ENCODE data around the gene FHL1. TPM values are rescaled to one million over a fixed set of nuclear protein-coding genes. Genes with fewer than 3 reads are reported as not detected.

FHL1 gene
- total RNA-seq, 1 experiment from 2014 or later: not detected

DNA sequence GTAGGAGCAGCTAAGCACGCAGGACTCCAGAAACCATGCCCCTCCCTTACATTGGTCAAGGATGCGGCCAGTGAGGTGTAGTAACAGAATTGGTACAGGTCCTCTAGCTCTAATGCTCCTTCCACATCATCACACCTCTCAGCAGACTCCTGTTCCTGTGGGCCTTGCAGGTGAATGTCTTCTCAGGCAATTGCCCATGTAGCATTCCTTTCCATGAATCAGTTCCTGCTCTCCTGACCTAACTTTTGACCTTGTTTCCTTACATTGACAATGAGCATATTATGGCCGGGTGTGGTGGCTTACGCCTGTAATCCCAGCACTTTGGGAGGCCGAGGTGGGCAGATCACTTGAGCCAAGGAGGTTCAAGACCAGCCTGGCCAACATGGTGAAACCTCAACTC lies 72.6 kb downstream of the FHL1 start:
- H3K4me1 ChIP-seq (ENCODE audit: low read length): no peaks in the 10 kb centered on the region
- no peaks in the 10 kb centered on the region for H3K79me2 ChIP-seq (ENCODE audit: low read length)
- H3K9me2 ChIP-seq (replicated peaks; ENCODE audit: insufficient read depth, low read length): no peaks in the 10 kb centered on the region
- H3K9ac ChIP-seq (ENCODE audit: low read length): no peak overlapping the region
- no peaks in the 10 kb centered on the region for H3K27me3 ChIP-seq (ENCODE audit: low read length)
- H3K27ac ChIP-seq (ENCODE audit: low read length): no peak overlapping the region
- H3K9me3 ChIP-seq (ENCODE audit: low read length): no peaks in the 10 kb centered on the region
- DNase-seq: no peak
- no peaks in the 10 kb centered on the region for H4K20me1 ChIP-seq (ENCODE audit: insufficient read depth, low read depth, low read length)
- H3K36me3 ChIP-seq (ENCODE audit: insufficient read depth, low read length): peaks cover 8% of the 10 kb centered on the region; the same call in 1 of the 2 replicates
- no peak overlapping the region for H3K4me2 ChIP-seq (ENCODE audit: low read depth, low read length, poor library complexity, severe bottlenecking)
- no peak overlapping the region for H2AFZ ChIP-seq (ENCODE audit: low read length)
- H3K4me3 ChIP-seq (ENCODE audit: low read length): no peak overlapping the region

DNA sequence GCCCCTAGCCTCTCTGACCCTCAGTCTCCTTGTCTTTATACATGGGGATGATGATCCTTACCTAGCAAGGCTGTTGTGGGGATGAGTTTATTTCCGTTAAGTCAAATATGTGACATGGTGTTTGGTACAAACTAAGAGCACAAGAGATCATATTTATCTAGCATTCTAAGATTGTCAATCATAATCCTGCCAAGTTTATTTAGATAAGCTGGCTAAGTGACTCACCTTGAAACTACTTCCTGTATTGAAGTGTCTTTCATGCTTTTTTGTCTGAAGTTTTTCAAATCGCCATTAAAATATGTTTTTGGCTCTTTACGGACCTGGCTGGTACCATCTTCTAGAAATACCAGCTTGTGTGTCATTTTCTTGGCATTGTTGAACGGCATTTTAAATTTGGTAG lies 73.2 kb downstream of the FHL1 start:
- Histone ChIP-seq H3K4me1 (ENCODE audit: low read length) (no peaks in the 10 kb centered on the region), H3K79me2 (ENCODE audit: low read length) (no peaks in the 10 kb centered on the region), H3K27me3 (ENCODE audit: low read length) (no peaks in the 10 kb centered on the region), H2AFZ (ENCODE audit: low read length) (no peak overlapping the region), H3K27ac (ENCODE audit: low read length) (no peak overlapping the region), H3K9ac (ENCODE audit: low read length) (no peak overlapping the region), H3K9me2 (replicated peaks; ENCODE audit: insufficient read depth, low read length) (no peaks in the 10 kb centered on the region), H3K9me3 (ENCODE audit: low read length) (no peaks in the 10 kb centered on the region), H4K20me1 (ENCODE audit: insufficient read depth, low read depth, low read length) (no peaks in the 10 kb centered on the region), H3K36me3 (ENCODE audit: insufficient read depth, low read length) (peaks cover 10% of the 10 kb centered on the region; the same call in 1 of the 2 replicates), H3K4me3 (ENCODE audit: low read length) (no peak overlapping the region), H3K4me2 (ENCODE audit: low read depth, low read length, poor library complexity, severe bottlenecking) (no peak overlapping the region)
- DNase-seq: no peak

DNA sequence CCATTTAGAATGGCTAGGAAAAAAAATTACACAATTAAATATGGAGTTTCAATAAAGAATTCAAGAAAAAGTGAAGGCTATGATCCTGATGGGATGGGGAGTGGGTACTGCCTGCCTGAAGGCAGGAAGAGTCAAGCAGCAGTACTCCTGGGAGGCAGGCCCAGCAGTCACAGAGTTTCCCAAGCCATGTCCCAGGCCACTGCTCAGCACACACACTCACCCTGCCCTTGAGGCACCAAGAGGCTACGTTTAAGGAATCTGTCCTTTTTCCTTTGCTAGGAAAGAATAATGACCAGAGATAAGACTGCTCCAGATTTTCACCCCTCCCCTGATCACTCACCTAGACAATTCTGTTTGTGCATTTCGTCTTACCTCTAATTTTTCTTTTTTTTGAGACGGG lies 73.6 kb downstream of the FHL1 start:
- H4K20me1 ChIP-seq (ENCODE audit: insufficient read depth, low read depth, low read length): no peaks in the 10 kb centered on the region
- H3K9me2 ChIP-seq (replicated peaks; ENCODE audit: insufficient read depth, low read length): no peaks in the 10 kb centered on the region
- DNase-seq: no peak
- H3K4me3 ChIP-seq (ENCODE audit: low read length): no peak overlapping the region
- no peak overlapping the region for H3K9ac ChIP-seq (ENCODE audit: low read length)
- H3K9me3 ChIP-seq (ENCODE audit: low read length): no peaks in the 10 kb centered on the region
- H3K4me1 ChIP-seq (ENCODE audit: low read length): no peaks in the 10 kb centered on the region
- H3K27ac ChIP-seq (ENCODE audit: low read length): no peak overlapping the region
- H3K27me3 ChIP-seq (ENCODE audit: low read length): no peaks in the 10 kb centered on the region
- H3K79me2 ChIP-seq (ENCODE audit: low read length): no peaks in the 10 kb centered on the region
- H3K4me2 ChIP-seq (ENCODE audit: low read depth, low read length, poor library complexity, severe bottlenecking): no peak overlapping the region
- H3K36me3 ChIP-seq (ENCODE audit: insufficient read depth, low read length): peaks cover 11% of the 10 kb centered on the region; the same call in 1 of the 2 replicates
- H2AFZ ChIP-seq (ENCODE audit: low read length): no peak overlapping the region

DNA sequence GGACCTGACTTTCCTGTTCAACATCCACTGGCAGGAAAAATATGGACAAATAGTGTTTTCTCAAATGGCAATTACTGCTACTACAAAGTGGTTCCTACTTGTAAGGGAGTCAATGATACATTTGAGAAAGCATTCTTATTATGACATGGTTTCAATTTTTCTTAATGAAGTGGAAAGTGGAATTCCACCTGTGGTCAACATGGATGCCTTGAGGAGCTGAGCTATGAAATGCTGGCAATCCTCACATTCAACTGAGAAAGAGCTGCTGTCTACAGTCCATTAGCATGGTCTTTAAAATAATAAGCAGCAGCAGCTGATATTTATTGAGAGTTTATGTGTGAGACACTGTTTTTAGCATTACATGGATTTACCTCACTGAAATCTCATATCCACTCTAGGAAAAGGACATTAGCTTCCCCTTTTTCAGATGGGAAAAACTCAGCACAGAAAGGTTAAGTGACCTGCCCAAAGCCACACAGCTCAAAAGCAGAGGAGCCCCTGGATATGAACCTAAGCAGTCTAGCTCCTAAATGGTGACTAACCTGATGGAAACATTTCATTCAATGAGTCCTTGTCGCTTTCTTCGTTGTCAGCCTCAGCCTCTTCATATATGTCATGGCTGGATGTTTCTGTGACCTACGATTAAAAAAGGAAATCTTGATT lies 74.6 kb downstream of the FHL1 start:
- H3K36me3 ChIP-seq (ENCODE audit: insufficient read depth, low read length): peaks cover 11% of the 10 kb centered on the region; the same call in 1 of the 2 replicates
- DNase-seq: no peak
- no peaks in the 10 kb centered on the region for H3K4me1 ChIP-seq (ENCODE audit: low read length)
- H3K4me2 ChIP-seq (ENCODE audit: low read depth, low read length, poor library complexity, severe bottlenecking): no peak overlapping the region
- no peak overlapping the region for H3K9ac ChIP-seq (ENCODE audit: low read length)
- H3K4me3 ChIP-seq (ENCODE audit: low read length): no peak overlapping the region
- H3K79me2 ChIP-seq (ENCODE audit: low read length): no peaks in the 10 kb centered on the region
- H3K27me3 ChIP-seq (ENCODE audit: low read length): no peaks in the 10 kb centered on the region
- no peaks in the 10 kb centered on the region for H3K9me3 ChIP-seq (ENCODE audit: low read length)
- H4K20me1 ChIP-seq (ENCODE audit: insufficient read depth, low read depth, low read length): no peaks in the 10 kb centered on the region
- no peak overlapping the region for H3K27ac ChIP-seq (ENCODE audit: low read length)
- H2AFZ ChIP-seq (ENCODE audit: low read length): no peak overlapping the region
- no peaks in the 10 kb centered on the region for H3K9me2 ChIP-seq (replicated peaks; ENCODE audit: insufficient read depth, low read length)

DNA sequence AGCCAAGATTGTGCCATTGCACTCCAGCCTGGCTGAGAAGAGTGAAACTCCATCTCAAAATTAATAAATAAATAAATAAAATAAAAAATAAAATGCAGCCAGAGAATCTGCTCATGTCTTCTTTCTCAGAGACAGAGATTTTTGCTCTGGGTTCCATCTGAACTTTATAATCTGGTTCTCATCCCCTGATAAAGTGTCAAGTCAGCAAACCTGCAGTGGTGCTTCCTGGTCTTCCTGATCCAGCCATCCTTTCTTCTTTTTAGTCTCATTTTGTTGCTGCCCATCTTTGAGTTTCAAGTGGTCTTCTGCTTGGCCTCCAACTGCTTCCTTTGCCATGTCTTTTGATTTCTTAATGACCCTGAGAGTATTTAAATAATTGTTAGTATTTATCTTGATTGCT lies 79.7 kb downstream of the FHL1 start:
- Histone ChIP-seq H4K20me1 (ENCODE audit: insufficient read depth, low read depth, low read length) (no peaks in the 10 kb centered on the region), H3K27ac (ENCODE audit: low read length) (no peak overlapping the region), H3K9me2 (replicated peaks; ENCODE audit: insufficient read depth, low read length) (no peaks in the 10 kb centered on the region), H3K9me3 (ENCODE audit: low read length) (no peaks in the 10 kb centered on the region), H3K4me1 (ENCODE audit: low read length) (no peaks in the 10 kb centered on the region), H3K9ac (ENCODE audit: low read length) (no peak overlapping the region), H2AFZ (ENCODE audit: low read length) (no peak overlapping the region), H3K79me2 (ENCODE audit: low read length) (no peaks in the 10 kb centered on the region), H3K4me2 (ENCODE audit: low read depth, low read length, poor library complexity, severe bottlenecking) (no peak overlapping the region), H3K36me3 (ENCODE audit: insufficient read depth, low read length) (peaks cover 17% of the 10 kb centered on the region; the same call in 1 of the 2 replicates), H3K27me3 (ENCODE audit: low read length) (no peaks in the 10 kb centered on the region), H3K4me3 (ENCODE audit: low read length) (no peak overlapping the region)
- DNase-seq: no peak

DNA sequence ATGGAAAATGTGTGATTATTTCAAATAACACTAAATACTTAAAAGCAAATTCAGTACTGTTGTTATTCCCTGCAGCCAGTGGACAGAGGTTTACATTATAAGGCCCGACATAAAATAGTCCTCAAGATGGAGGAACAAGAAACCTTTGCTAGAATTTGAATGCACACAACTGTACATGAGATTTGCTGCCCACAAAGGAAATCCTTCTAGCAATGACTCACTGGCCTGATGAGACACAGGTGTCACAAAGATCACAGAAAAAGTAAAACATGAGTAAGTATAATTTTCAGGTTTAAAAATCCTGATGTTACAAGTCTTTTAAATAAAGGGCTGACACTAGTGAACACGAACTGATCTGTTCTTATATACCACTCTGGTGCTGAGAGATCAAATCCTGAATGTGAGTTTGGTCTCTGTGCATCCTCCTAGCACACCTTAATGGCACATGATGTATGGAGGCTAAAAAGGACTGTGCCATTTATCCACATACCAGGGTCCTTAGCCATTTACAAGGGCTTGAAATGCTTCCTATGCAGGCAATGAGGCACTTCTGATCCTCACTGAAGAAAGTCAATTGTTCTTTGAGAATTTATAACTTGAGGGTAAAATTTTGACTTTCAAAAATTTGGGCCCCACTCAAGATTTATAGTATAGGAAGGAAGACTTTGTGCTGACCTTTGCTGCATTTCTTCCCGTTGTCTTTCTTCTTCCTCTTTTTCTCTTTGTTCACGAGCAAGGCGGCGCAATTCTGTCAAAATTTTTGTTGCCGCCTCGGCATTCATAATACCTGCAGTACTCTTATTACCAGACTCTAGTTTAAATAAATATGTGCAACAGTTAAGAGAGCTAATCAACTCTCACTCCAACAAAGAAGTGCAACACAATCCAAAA lies 80.9 kb downstream of the FHL1 start:
- Histone ChIP-seq H3K27me3 (ENCODE audit: low read length) (no peaks in the 10 kb centered on the region), H4K20me1 (ENCODE audit: insufficient read depth, low read depth, low read length) (no peaks in the 10 kb centered on the region), H3K4me3 (ENCODE audit: low read length) (no peak overlapping the region), H3K4me1 (ENCODE audit: low read length) (no peaks in the 10 kb centered on the region), H3K9ac (ENCODE audit: low read length) (no peak overlapping the region), H3K36me3 (ENCODE audit: insufficient read depth, low read length) (peaks cover 18% of the 10 kb centered on the region; the same call in 1 of the 2 replicates), H3K9me2 (replicated peaks; ENCODE audit: insufficient read depth, low read length) (no peaks in the 10 kb centered on the region), H3K4me2 (ENCODE audit: low read depth, low read length, poor library complexity, severe bottlenecking) (no peak overlapping the region), H3K9me3 (ENCODE audit: low read length) (no peaks in the 10 kb centered on the region), H3K27ac (ENCODE audit: low read length) (no peak overlapping the region), H2AFZ (ENCODE audit: low read length) (no peak overlapping the region), H3K79me2 (ENCODE audit: low read length) (no peaks in the 10 kb centered on the region)
- DNase-seq: no peak

DNA sequence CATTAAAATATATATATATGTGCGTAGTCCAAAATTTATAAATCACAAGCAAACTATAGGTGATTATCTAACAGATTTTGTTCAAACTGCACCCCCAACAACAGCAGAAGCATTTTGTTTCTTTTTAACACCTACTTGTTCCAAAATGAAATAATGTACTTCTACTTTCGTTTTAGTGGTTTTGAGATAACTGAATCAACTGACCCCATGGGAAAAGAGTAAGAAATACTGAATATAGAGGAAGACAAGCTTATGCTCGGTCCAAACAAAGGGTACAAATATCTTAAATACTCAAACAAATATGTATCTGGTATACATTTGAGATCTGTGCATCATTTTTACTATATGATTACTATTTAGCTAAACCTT lies 81.5 kb downstream of the FHL1 start:
- no peak for DNase-seq
- Histone ChIP-seq H3K9me2 (replicated peaks; ENCODE audit: insufficient read depth, low read length) (no peaks in the 10 kb centered on the region), H3K27me3 (ENCODE audit: low read length) (no peaks in the 10 kb centered on the region), H3K36me3 (ENCODE audit: insufficient read depth, low read length) (peaks cover 15% of the 10 kb centered on the region; the same call in 1 of the 2 replicates), H2AFZ (ENCODE audit: low read length) (no peak overlapping the region), H3K9ac (ENCODE audit: low read length) (no peak overlapping the region), H3K9me3 (ENCODE audit: low read length) (no peaks in the 10 kb centered on the region), H3K4me1 (ENCODE audit: low read length) (no peaks in the 10 kb centered on the region), H3K79me2 (ENCODE audit: low read length) (no peaks in the 10 kb centered on the region), H4K20me1 (ENCODE audit: insufficient read depth, low read depth, low read length) (no peaks in the 10 kb centered on the region), H3K4me2 (ENCODE audit: low read depth, low read length, poor library complexity, severe bottlenecking) (no peak overlapping the region), H3K27ac (ENCODE audit: low read length) (no peak overlapping the region), H3K4me3 (ENCODE audit: low read length) (no peak overlapping the region)

DNA sequence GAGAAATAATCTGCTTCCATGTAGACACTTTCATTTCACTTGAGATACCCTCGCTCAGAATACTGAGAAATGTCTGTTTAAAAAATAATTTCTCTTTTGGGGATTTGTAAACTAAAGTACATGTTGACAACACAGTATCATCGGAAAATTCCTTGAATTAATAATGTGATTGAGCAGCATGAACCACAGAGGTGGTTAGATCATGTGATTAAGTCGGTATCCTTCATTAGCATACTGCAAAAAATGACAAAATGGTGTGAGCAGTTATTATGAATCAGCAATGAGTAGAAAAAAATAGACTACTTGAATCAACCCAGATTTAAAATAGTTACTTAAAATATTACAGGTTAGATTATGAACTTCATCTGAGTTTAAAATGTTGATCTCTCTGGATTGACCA lies 89.7 kb downstream of the FHL1 start:
- H3K4me3 ChIP-seq (ENCODE audit: low read length): no peak overlapping the region
- no peak overlapping the region for H3K9ac ChIP-seq (ENCODE audit: low read length)
- H3K27me3 ChIP-seq (ENCODE audit: low read length): no peaks in the 10 kb centered on the region
- no peaks in the 10 kb centered on the region for H3K79me2 ChIP-seq (ENCODE audit: low read length)
- DNase-seq: no peak
- no peaks in the 10 kb centered on the region for H3K9me2 ChIP-seq (replicated peaks; ENCODE audit: insufficient read depth, low read length)
- no peak overlapping the region for H3K27ac ChIP-seq (ENCODE audit: low read length)
- peaks cover 24% of the 10 kb centered on the region; the same call in 1 of the 2 replicates for H3K36me3 ChIP-seq (ENCODE audit: insufficient read depth, low read length)
- no peaks in the 10 kb centered on the region for H3K9me3 ChIP-seq (ENCODE audit: low read length)
- no peaks in the 10 kb centered on the region for H3K4me1 ChIP-seq (ENCODE audit: low read length)
- H3K4me2 ChIP-seq (ENCODE audit: low read depth, low read length, poor library complexity, severe bottlenecking): no peak overlapping the region
- no peaks in the 10 kb centered on the region for H4K20me1 ChIP-seq (ENCODE audit: insufficient read depth, low read depth, low read length)
- no peak overlapping the region for H2AFZ ChIP-seq (ENCODE audit: low read length)
